HTR-8/SVneo (cell line): Measurements from ENCODE around the gene GLDN.

Experiments
- DNase-seq: peaks from one replicate; pipeline ENCODE4 v3.0.0; 2011; ENCODE audit warnings: low spot score, mixed read lengths; ENCODE audit not compliant: insufficient read length
- FAIRE-seq: peaks from 2 replicates; lab custom pipeline; 2011; peaks lifted over from hg19 to GRCh38; lab: Jason Lieb, UNC

GLDN gene

DNA sequence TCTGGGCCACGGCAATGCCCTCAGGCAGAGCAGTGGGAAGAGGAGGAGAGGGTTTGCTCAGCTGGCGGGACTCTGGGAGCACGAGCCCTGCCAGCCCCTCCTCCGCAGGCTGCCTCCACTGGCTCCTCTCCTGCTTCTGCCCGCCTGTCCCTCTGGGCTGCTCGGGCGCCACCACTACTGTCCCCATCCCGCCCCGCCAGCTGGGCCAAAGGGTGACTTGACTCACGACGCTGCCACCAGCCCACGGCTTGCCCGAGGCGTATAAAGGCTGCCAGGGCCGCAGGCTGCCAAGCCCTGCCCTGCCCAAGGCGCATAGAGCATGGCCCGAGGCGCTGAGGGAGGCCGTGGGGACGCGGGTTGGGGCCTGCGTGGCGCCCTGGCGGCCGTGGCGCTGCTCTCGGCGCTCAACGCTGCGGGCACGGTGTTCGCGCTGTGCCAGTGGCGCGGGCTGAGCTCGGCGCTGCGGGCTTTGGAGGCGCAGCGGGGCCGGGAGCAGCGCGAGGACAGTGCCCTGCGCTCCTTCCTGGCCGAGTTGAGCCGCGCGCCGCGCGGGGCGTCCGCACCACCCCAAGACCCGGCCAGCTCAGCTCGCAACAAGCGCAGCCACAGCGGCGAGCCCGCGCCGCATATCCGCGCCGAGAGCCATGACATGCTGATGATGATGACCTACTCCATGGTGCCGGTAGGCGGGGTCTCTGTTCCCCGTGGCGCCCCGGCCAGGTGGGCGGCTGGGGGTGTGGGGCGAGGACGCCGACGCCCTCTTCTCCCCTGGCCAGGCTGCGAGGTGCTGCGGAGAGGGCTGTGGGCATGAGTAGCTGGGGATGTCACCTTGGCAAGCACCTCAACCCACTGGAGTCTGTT, at the start of gene GLDN:
Gene GLDN, plus strand, starts transcription at position 290 of the 861 bp plus-strand sequence. Its CDS starts 30 bp downstream, at position 320.
- no peak for FAIRE-seq
- DNase-seq, result no peak

DNA sequence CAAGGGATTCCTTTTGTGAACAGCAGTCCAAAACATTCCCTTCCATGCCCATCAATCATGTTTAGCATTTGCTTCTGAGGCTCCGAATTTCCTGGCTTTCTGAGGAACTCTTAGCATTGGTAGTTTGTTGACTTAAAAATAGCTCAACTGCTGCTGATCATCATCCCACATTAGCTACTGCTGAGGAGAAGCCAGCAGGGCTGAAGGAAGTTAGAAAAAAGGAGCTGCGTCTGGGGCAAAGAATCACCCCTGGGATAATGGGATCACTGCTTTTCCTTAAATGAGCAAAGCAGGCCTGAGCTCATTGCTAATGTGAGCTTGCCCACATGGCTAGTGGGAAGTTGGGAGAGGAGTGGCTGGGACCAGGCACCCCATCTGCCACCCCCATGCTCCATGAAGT, 42.8 kb upstream of the GLDN start:
- DNase-seq (no peak), FAIRE-seq (no peak)

DNA sequence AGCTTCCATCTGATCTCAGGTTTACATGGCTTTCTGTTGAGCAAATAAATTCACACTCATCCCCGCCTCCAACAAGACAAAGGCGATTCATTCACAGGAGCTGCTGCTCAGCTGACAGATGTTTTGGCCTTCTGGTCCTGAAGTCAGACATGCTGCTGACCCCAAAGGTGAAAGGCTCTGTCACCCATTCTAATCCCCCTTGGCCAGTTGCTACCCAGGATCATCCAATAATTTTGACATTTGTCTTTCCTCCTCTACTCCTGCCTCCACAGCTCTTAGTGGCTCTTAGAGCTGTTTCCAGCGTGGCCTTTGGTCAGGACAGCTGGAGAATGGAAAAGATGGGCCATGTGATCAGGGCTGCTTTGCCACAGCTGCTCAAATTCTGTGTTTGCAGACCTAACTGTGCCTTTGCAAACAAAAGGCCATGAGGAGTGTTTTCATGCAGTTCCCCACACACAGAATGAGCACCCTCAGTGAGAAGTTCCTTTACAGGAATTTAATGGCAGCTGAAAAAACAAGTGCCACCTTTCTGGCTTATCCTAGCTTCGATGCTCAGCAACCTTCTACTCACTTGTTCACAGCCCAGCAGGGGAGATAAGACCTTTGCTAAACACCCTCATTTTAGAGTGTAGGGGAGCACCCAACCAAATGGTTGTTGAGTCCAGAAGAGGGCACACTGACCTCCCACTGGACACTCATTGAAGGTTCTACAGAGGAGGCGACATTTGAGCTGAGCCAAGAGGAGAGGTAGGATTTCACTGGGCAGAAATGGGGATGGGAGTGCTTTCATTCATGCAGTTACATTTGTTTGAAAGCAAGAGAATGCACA, 42.1 kb upstream of the GLDN start:
- FAIRE-seq (no peak), DNase-seq (no peak)

DNA sequence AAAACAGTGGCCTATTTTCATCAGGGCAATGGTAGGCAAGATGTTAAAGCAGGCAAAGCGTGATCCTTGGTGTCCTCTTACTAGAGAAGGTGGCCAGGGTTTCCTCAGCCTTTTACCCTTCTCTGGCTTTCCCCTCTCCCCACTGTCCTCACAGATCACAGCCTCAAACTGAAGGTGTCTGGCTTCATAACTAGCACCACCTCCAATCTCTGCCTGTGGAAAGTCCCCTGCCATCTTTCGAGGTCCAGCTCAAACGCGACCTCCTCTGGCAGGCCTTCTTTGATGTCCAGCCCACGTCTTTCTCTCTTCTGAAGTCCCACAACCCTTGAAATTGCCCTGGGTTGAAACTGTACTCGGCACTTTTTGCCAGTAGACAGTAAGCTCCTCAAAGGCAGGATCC, 39.0 kb upstream of the GLDN start:
- FAIRE-seq, result no peak

DNA sequence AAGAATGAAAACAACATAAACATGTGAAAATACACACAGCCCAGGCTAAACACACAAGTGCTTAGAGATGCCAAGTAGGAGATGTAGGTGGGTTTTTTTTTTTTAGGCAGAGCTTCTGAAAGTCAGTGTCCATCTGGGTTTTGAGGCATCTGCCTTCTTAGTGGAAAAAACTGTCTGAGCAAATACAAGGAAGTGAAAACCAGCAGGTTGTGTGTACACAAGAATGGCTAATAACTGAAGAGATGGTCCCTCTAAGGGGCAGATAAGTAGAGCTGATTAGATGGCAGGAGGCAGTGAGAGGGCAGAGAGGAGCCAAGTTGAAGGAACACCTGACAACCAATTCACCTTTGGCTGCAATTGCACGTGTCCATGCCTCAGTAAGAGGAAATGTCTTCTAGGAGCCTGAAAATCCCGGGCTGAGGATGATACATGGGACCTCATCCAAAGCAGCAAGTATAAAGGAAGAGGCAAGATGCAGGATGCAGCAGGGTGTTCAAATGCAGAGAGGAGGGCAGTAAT, 37.9 kb upstream of the GLDN start:
- DNase-seq (no peak), FAIRE-seq (no peak)

More for the DNA sequence above, 39.0 kb upstream of the GLDN start:
- no peak for DNase-seq

DNA sequence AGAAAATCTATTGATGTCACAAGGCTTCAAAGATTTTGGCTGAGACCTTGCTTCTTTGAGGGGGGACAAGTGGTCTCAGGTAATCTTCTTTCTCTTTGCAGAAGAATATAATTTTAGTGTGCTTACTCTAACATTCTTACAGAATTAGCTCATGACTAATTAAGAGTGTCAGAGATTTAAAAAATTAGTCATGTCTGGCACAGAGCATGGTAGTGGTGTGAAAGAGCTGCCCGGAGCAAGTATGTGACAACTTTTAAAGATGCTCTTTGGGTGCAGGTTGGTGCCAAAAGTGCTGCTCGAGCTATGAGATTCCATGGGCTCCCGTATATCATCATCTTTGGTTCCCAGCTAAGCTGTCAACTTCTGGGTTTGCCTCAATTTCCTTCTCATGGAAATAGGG, 34.1 kb upstream of the GLDN start:
- FAIRE-seq (no peak), DNase-seq (no peak)

DNA sequence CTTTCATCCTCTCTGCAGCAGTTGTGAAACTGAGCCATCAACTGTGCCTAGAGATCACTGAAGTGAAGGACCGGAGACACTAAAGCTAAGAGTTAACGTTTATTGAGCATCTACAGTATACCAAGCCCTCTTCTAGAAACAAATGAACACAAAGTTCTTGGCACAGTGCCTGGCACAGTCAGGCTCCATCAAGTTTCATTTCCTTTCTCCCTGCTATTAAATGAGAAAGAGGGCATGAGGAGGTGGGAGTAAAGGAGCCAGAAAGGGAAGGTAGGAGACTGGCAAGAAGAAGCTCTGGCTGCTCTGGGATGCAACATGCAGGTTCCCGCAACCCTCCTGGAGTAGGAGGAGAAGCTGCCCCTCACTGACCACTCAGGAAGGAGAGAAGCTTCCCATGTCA, 33.6 kb upstream of the GLDN start:
- no peak for DNase-seq
- no peak for FAIRE-seq

DNA sequence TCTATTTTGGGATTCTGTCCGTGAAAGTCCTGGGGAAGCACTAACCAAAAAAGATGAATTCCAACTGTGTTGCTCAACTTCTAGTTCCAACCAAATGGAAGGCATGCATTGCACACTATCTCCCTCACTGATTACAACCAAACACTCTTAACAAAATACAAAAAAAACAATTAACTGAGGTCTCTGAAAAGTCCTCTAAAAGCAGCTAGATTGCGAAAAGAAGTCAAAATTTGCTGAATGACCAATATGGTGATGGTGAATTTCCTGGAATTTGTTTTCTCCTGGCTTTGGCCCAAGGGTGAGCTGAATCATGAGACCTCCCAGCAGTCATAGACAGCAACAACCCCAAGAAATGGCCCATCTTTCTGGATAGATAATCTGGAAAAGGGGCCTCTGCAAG, 31.4 kb upstream of the GLDN start:
- FAIRE-seq (no peak), DNase-seq (no peak)

DNA sequence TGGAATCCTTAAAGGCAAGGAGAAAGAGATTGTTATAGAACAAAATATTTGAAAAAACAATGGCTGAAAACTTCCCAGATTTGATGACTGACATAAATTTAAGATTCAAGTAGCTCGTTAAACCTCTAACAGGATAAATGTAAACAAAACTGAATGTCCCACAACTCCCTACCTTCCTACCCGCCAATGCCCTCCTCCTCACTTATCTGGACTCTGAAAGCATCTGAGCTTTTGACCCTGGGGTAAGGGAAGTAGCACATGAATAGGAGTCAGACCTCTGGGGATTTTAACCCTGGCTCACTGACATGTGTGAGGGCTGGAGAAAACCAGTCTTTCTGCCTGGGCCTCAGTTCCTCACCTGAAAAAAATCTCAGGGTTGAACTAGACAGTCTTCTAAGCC, 29.9 kb upstream of the GLDN start:
- FAIRE-seq (no peak), DNase-seq (no peak)

DNA sequence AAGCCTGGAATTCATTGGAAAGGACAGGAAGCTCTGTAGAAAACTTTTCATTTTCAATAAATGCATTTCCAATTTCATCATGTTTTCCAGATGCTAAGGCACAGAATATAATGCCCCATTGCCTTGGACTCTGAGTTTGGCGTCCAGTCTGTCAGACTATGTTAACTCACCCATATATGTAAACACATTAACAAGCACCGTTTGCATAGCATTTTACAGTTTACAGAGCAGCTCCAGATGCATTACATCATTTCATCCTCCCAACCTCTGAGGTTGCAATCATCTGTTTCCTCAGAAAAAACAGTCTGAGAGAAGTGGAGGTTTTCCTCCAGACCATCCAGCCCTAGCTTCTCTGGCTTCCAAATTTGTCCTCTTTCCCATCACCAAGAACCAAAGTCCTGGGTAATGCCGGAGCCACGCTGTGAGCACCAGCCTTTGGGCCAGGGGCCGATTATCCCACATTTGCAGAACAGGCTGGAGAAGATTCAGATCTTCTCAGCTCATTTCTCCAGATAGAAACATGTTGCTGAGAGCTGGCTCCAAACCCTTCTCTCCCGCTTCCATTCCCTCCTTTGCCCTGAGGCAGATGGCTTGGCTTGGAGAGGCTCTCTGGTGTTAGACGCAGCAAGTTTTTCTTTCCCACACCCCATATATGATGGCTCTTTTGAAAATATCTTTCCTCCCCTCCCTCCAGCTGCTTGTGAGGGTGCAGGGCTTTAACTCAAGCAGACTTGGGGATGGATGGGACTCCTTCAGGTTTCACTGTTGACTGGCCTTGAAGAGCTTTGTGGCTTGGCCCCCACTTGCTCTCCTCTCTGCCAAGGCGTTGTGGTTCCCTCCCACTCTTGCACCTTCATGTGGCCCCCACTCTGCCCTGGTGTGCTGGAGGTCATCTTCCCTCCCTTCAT, 29.0 kb upstream of the GLDN start:
- no peak for FAIRE-seq
- no peak for DNase-seq

DNA sequence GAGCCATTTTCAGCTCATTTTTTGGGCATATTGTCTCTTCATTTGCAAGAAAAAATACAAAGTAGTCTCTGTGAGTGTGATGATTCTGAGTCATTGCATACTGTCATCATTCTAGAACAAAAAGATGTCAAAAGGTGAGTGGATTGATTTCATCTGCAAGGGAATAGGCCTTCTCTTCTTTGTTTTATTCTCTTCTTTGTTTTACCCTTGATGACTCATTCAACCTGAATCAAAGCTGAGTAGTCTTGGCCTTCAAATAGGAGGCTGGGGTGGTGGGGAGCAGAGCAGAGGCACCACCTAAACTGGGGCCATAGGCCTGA, 28.4 kb upstream of the GLDN start:
- DNase-seq (no peak), FAIRE-seq (no peak)

DNA sequence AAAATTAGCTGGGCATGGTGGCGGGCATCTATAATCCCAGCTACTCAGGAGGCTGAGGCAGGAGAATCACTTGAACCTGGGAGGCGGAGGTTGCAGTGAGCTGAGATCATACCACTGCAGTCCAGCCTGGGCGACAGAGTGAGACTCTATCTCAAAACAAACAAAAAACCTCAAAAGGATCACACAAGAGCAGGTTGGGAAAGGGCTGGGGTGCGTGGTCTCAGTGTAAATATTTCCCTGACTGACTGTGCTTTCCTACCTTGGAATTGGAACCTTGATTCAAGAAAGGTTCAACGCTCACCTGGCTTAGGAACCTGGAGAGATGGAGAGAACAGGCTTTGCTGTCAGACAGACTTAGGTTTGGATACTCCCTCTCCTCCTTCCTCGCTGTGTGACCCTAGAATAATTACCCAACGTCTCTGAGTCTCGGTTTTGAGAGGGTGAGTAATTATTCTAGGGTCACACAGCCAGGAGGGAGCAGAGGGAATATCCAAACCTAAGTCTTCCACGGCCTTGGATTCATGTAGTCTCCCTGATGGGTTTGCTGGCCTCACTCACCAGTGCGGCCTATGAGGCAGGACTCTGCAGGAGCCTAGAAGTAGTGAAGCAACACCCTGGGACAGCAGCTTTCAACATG, 27.7 kb upstream of the GLDN start:
- no peak for DNase-seq
- no peak for FAIRE-seq

DNA sequence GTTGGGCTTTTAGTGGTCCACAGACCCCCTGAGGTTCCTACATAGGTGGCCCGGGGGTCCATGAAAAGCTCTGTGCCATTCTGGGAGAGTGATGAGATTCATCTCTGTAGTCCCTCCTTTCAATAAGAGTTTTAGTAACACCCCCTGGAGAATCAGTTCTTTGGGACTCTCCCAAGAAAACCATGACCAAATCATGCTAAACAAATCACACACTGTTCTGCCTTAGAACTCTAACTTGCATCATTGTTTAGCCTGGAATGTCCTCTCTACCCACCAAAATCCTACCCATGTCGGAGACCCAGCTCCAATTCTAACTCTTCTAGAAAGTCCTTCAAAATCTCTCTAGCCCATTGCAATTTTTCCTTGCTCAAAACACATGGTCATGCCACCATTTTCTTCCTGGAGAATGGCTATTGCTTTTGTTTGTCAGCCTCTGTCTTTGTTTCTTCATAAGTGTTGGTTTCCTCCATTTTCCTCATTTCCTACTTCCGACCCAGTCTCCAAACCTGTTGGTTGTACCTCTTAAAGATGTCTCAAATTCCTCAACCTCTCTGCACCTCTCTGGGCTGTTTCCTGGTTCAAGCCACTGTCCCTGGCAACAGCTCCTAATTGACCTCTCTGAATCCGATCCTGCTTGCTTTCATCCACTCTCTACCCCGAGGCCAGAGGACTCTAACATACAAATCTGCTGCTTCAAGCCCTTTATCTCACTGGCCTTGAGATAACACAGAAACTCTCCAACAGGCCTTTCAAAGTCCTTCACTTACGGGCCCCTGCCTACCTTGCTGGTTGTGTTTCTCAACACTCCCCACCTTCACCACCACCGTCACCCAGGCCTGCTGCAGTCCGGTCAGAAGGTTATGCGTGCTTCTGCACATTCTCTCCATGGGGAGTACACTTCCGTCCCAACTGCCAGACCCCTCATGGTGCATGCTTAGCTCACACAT, 26.8 kb upstream of the GLDN start:
- DNase-seq (no peak), FAIRE-seq (no peak)

DNA sequence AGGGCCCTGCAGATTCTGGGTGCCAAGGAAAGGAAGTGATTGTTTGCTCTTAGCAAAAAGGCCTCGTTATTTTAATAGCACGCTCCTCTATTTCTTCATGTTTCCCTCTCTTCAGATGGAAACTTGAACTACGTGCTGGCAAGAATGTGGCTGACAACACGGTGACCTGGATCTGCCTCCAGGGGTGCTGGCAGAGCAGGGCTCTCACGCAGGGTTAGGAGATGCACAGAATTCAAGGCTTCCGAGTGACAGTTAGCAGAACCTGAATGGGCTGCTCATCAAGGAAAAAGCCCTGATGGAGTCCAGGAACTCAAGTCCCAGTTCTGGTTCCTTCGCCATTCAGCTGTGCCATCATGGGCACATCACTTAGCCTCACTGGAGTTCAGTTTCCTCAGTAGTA, 25.7 kb upstream of the GLDN start:
- DNase-seq (no peak), FAIRE-seq (no peak)

DNA sequence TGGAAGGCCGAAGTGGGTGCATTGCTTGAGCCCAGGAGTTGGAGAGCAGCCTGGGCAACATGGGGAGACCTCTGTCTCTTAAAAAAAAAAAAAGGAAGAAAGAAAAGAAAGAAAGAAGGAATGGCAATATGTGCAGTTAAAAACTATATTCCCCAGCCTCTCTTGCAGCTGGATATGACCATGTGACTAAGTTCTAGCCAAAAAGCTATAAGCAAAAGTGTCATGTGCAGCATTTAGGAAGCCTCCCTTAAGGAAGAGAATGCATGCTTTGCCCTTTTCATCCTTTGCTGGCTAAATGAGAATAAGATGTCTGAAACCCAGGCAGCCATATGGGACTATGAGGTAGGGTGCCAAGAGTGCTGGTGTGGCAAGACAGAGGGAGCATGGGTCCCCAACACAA, 24.8 kb upstream of the GLDN start:
- DNase-seq (no peak), FAIRE-seq (no peak)

DNA sequence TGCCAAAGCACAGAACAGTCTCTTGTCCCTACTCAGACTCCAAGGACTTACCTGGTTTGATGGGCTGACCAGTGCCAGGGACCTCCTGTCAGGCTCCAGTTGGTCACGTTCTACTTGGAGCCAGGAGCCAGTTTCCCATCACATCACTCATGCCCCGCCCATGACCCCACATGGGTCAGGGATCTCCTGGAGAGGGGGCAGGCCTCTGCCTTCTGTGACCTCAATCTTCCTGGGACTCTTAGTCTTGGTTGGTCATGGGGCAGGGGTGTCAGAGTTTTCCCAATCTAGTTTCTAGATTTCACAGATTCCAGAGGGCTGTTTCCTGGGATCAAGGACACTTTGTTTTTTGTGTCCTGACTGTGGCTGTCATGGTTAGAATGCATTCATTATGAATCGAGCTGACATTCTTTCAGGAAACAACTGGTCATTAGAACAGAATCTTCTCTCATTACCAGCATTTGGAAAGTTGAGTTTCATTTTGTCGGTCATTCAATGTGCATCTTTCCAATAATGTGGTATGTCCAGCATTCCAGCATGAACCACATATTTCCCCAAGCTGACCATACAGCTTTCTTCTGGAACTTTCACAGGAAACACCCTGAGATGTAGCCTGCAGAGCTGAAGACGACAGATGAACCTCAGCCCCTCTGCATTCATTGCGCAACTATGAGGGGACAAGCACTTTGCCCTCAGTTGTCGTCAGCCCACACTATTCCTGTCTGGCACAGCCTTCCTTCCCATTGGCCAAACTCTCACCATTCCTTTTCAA, 22.9 kb upstream of the GLDN start:
- no peak for FAIRE-seq
- DNase-seq, result no peak

DNA sequence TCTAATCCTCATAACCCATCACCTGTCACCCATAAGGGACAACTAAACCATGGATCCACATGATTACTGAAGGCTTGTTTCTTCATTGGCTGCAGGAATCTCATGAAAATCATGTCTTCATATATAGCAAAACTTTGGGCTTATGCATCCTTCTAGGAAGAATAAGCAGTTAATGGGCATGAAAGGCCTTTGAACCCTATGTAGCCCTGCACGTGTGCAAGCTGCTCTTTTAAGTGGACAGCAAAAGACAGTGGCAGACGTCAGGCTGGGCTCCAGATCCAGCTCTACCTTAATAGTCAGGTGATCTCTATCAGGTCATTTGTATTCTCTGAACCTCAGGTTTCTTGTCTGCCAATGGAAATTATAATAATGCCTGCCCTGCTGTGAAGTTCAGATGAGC, 21.9 kb upstream of the GLDN start:
- no peak for DNase-seq
- no peak for FAIRE-seq

DNA sequence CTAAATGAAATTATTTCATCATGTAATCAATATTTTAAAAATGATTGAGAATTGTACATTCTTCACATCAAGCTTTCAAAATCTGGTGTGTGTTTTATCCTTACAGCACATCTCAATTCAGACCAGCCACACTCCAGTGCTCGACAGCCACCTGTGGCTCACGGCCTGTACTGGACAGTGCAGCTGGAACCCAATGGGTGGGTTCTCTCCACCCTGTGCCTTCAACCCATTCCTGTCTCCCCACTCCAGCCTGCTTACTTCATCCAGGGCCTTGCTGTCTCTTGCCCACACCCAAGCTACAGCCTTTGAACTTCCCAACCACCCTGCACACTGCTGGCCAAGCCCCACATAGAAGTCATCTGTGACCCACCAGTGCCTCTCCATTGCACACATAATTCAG, 20.6 kb upstream of the GLDN start:
- DNase-seq, result no peak
- FAIRE-seq, result no peak
